Measurements from ENCODE around the gene FOXO3. TPM values are rescaled to one million over a fixed set of nuclear protein-coding genes. Genes with fewer than 3 reads are reported as not detected.

Gene FOXO3
- total and polyA plus RNA-seq, 3 donors from 2014 or later = 27.5 to 112 (median 81.5) TPM

DNA sequence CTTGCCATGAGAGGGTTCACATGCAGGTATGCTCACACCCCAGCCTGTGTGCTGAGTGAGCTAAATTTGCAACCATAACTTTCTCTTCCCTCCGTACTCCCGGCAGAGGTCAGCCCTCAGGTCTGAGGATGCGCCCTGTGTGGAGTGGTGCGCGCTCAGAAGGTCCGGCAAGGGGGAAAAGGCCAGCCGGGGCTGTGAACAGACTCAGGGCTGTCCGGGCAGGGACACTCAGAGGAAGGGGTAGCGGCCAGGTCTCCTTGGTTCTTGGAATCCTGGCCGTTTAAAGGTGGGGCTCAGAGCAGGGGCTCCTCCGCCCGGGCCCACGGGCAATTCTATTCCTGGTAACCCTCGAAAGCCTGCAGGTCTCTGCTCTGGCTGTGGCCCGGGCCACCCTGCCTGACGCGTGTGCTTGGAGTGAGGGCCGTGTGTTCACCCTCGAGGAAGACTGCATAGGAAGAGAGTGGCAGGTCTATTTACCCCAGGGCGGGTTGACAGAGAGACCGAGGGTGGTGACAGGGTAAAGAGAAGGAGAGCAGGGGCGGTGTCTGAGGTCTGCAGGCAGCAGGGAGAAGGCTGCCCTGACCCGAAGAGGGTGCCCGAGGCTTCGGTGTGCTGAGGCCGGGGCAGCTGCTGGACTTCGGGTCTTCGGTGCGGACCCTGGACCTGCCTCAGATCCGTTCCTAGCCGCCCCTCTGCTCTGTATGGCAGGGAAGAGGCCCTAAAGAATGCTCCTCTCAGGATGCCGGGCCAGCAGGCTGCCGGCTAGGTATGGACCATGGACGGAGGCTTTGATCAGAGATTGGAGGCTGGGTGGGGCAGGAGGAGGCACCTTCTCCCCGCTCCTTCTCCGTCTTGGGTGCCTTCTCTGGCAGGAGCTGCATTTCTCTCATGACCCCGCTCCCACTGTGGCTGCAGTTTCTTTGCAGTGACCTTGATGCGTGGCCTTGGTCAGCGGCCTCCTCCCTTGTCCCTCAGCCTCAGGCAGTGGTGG is 156.4 kb downstream of the FOXO3 start:
- Histone ChIP-seq H3K4me3 (no peak overlapping the region), H3K27ac (no peak overlapping the region), H3K9me3 (no peaks in the 10 kb centered on the region), H3K36me3 (ENCODE audit: low read depth, missing control alignments) (no peaks in the 10 kb centered on the region), H3K27me3 (no peaks in the 10 kb centered on the region), H3K4me1 (peaks cover 9% of the 10 kb centered on the region)
- DNase-seq = no peak
- WGBS, 2 donors = 65 to 68% methylated on average over 30 to 39 of the region's 39 CpGs
- TF ChIP-seq CTCF (IDR thresholded peaks at IDR 0.05) = no peak
- TF ChIP-seq POLR2A (IDR thresholded peaks at IDR 0.05) = no peak
- intact Hi-C loops (cut with DNase I; ENCODE audit: low total_unique reads) = no loop called here

- 77 to 85% methylated on average over 3 of the region's 3 CpGs for WGBS, 2 donors
Observed at GRCh38 chr6:108719477-108719876, 158.8 kb downstream of the FOXO3 start.

DNA sequence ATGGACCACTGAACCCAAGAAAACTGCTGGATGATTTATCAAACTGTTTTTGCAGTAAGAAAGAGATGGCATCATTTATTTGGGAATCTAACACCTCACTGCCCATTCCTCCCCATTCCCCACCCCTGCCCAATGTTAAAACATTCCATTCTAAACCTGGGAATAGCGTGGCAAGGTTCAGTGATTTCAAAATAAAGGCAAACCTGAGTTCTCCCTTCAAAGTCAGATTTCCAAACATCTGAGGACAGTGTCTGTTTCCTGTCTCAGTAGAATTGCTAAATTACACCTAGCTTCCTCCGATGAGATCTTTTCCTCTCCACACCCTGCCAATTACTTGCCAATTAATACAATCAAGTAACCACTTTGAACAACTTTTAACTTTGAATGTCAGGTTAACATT is 160.1 kb downstream of the FOXO3 start:
- peaks cover 9% of the 10 kb centered on the region for H3K4me1 ChIP-seq
- H3K27ac ChIP-seq = no peak overlapping the region
- DNase-seq = no peak
- H3K36me3 ChIP-seq (ENCODE audit: low read depth, missing control alignments) = no peaks in the 10 kb centered on the region
- WGBS, 2 donors = 66% methylated on average over 2 of the region's 2 CpGs
- TF ChIP-seq CTCF (IDR thresholded peaks at IDR 0.05) (no peak), POLR2A (IDR thresholded peaks at IDR 0.05) (no peak)
- no peaks in the 10 kb centered on the region for H3K9me3 ChIP-seq
- intact Hi-C loops (cut with DNase I; ENCODE audit: low total_unique reads) = no loop called here
- H3K27me3 ChIP-seq = no peaks in the 10 kb centered on the region
- no peak overlapping the region for H3K4me3 ChIP-seq

More at GRCh38 chr6:108719477-108719876, 158.8 kb downstream of the FOXO3 start:
- H3K4me1 ChIP-seq = peaks cover 9% of the 10 kb centered on the region
- no peaks in the 10 kb centered on the region for H3K9me3 ChIP-seq
- no peaks in the 10 kb centered on the region for H3K27me3 ChIP-seq
- TF ChIP-seq POLR2A (IDR thresholded peaks at IDR 0.05) = no peak
- TF ChIP-seq CTCF (IDR thresholded peaks at IDR 0.05) = no peak
- no peak overlapping the region for H3K4me3 ChIP-seq
- DNase-seq = no peak
- no peaks in the 10 kb centered on the region for H3K36me3 ChIP-seq (ENCODE audit: low read depth, missing control alignments)
- intact Hi-C loops (cut with DNase I; ENCODE audit: low total_unique reads) = no loop called here
- H3K27ac ChIP-seq = no peak overlapping the region

DNA sequence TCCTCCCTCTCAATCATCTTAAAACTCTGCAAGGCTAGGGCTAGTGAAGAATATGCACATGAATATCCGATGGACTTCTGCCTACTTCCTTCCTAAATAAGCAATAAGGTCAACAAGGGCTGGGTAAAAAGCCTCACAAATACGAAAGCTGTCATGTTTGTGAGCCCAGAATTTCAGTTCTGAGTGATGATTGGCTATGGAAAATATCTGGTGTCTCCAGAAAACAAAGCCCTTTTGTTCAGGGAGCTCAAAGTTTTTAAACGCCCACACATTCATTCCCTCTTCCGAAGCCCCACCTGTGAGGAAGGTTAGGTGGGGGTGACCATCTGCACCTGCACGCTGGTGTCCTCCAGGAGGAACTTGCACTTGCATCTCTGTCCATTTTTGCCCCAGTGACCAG is 160.6 kb downstream of the FOXO3 start:
- intact Hi-C loops (cut with DNase I; ENCODE audit: low total_unique reads) = no loop called here
- Histone ChIP-seq H3K9me3 (no peaks in the 10 kb centered on the region), H3K36me3 (ENCODE audit: low read depth, missing control alignments) (no peaks in the 10 kb centered on the region), H3K27me3 (no peaks in the 10 kb centered on the region), H3K27ac (no peak overlapping the region), H3K4me3 (no peak overlapping the region), H3K4me1 (peaks cover 9% of the 10 kb centered on the region)
- 44 to 54% methylated on average over 5 of the region's 5 CpGs for WGBS, 2 donors
- TF ChIP-seq CTCF (IDR thresholded peaks at IDR 0.05) (no peak), POLR2A (IDR thresholded peaks at IDR 0.05) (no peak)
- DNase-seq = no peak

Data from testis (tissue), 3 donors.